ENCODE results near the gene CKB.

- TF ChIP-seq GATA3 (IDR thresholded peaks at IDR 0.05; ENCODE audit: low read depth, low read length) (no peak), GATA2 (IDR thresholded peaks at IDR 0.05; ENCODE audit: low read depth, low read length) (no peak)
Observed at GRCh38 chr14:103476065-103476464, 46.6 kb downstream of the CKB start.
